HG02885 (cell line): Measurements from ENCODE around the gene ANKS1B.

Source experiments
- ATAC-seq: cut with Tn5 transposase; IDR thresholded peaks from one replicate; pipeline ENCODE4 v1.9.1; 2021; ENCODE audit warnings: mild to moderate bottlenecking; ENCODE audit not compliant: unreplicated experiment, poor library complexity

ANKS1B gene

DNA sequence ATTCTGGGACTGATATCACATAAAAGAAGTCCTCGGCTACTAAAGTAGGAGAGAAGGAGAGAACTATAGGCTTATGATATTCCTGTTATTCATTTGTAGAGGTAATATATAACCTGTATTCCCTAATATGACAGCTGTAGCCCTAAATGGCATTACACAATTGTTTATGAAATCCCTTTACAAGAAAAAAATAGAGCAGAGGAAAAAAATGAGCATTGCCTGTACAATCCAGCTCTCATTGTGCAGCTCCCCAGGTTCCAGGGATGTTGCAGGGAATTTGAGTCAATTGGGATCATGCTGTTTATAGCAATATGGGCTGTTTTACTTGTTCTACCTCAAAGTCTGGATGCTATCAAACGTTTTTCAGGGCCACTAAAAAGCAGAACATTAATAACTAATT, 1166.5 kb downstream of the ANKS1B start:
- no peak for ATAC-seq

DNA sequence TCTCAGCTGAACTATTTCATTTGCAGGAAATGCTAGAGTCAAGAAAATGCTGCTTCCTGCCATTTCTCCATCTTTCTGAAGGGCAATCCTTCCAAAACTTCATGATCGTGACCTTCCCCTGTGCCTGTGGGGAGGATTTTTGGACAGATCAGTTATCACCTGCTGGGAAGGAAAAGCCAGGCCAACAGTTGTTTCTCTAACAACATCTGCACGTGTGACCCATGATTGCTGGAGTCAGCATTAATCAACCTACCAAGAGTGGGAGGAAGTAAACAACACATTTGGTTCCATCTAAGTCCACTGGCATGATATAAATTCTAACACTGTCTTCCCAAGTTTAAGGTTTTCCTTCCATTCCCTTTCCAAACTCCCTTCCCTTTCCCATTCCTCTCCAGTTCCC, 1167.0 kb downstream of the ANKS1B start:
- no peak for ATAC-seq

DNA sequence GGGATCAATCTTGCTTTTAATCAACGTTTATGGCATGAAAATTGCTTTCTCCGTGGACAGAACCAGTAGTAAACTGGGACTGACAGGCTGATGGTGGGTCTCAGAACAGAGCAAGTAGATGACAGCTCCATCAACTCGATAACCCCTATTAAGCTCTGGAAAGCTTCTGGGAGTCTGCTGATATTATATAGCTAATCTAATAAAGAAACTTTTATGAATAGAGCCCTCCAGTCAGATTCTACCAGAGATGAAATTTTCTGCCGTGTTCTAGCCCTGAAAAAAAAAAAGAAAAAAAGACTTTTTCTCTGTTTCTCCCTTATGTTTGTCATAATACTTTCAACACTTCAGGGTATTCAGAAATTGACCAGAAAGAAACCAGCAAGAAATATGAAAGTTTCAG, 1168.0 kb downstream of the ANKS1B start:
- no peak for ATAC-seq

DNA sequence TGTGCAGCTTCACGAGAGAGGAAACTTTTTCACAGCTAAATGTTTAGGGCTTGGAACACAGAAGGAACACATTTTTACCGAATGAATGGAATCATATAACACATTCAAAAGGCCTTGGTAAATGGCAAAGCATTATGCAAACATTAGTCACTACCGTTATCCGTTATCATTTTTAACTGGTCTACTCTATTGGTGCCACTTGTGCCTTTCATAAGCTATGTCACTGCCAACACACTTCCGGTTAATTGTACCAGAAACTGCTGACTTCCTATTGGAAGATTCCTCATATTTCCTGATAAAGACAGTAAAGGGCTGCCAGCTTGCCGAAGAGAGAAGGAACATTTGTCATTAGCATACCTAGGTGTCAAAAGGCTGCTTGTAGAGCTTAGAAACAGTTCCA, 1170.5 kb downstream of the ANKS1B start:
- ATAC-seq, result no peak

DNA sequence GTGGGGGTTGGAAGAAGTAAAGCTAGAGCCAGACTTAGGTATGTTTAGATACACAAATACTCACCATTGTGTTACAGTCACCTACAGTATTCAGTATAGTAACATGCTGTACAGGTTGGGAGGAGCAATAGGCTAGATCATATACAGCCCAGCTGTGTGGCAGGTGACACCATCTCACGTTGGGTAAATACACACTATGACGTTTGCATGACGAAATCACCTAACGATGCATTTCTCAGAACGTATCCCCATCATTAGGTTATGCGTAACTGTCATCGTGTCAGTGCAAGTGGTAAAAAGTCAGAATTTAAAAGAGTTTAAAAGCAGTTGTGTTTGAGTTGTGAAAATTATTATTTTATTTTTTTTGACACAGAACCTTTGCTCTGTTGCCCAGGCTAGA, 1172.5 kb downstream of the ANKS1B start:
- no peak for ATAC-seq

DNA sequence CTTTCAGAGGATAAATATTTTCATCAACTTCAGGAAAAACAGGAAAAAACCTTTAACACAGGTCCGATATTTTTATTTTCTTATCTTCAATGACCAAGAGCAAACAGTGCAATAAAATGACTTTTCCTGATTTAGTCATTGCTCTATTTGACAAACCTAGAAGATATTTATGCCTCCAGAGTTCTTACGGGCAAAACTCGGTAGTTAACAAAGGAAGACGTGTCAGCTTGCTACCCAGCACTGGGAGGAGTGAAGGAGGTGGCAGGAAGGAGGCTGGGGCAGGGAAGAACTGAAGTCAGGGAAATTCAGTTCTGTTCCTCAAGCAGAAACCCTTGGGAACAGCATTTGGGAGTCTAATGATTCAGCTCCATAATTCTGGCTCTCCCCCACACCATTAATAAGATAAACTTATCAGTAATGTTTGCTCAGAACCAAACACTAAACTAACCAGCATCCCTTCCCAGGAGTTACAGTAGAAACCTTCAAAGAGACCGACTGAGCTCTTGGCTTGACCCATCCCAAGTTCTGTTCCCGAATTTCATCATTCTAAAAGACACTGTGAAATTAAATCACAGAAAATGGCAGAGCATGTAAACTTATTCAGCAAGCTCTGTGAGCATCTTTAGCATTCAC, 1176.4 kb downstream of the ANKS1B start:
- no peak for ATAC-seq

DNA sequence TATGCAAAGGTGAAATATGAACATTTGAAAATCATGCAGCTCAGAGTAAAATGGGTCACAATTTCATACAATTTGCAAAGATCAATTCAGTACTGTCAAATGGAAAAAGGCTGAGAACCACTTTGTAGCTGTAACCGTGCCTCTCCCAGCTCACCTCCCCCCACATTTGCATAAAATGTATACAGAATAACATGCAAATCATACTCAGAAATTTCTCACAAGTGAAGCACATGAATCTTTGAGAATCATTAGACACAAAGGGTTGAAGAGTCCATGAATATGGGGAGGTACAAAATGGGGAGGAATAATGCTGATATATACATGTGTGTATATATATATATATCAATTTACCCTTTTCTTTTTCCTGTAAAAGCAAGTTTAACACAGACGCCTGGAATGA, 1177.5 kb downstream of the ANKS1B start:
- no peak for ATAC-seq

DNA sequence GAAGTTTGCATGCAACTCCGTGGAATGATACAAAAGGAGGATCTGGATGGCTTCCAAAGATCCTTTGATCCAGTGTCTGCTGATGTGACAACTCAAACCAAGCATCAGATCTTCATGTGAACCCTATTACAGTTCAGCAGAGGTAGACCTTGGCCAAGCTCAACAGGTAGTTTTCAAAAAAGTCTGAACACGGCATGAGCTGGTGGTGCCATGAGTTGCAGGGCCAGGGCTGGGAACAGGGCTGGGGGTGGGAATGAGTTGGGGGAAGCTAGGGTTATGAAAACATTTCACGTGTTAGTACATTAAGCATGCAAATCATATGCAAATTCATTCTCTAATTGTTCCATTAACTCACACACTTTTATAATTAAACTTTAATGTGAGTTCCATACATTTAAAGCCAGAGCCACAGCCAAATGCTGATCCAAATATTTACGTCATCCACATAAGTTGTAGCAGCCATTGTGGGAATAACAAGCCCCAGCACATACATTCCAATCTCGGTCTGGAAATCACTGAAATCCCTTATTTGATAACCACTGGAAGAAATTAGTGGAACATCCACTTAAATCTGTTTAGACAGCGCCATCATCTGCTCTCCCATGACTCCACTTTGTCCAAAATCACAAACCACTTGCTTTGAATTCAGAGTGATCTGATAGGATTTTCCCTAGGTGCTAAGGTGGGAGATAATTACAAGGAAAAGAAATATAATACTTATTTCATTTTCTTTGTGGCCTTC, 1181.1 kb downstream of the ANKS1B start:
- no peak for ATAC-seq

DNA sequence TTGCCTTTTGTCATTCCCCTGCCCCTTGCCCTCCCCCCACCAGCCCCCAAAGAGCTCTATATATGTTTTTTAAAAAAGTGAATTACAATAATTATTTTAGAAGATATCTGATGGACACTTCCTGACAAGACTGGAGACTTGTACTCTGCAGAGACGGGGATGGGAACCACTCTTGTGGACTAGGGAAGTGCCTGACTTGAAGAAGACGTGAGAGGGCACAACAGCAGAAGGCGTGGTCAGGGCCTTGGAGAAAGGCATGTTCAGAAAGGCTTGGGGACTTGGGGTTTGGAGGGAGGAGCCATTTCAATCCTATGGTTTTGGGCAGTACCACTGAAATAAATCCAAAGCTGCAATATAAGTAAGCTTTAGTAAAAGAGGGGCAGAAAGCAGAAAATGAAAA, 1184.9 kb downstream of the ANKS1B start:
- ATAC-seq, result no peak

DNA sequence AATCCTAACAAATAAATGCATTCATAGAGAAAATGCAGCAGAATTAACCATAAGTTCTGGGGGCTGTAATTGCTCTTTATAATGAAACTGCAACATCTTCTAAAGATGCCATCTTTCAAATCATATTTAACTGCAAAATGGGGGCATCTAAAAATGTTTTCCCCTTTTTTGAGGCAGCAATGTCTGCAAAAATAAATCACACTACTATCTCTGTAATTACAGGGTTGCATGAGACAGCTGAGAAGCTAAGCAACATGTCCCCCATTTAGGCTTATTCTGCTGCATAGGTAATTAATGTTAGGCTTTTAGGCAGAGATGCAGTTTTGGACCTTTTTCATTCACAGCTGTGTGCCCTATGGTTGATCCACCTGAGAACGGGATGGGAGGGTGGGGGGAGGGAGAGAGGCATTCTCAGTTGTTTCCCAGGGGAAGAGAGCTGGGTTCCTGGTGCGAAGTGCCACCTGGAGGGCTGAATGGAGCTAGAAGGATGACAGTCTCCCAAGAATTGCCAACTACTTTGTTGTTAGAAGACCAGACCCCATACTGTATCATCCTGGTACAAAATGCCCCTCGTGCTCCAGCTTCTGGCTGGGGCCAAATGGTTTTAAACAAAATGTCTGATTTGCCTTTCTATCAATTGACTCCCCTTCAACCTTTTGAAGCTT, 1185.5 kb downstream of the ANKS1B start:
- no peak for ATAC-seq

DNA sequence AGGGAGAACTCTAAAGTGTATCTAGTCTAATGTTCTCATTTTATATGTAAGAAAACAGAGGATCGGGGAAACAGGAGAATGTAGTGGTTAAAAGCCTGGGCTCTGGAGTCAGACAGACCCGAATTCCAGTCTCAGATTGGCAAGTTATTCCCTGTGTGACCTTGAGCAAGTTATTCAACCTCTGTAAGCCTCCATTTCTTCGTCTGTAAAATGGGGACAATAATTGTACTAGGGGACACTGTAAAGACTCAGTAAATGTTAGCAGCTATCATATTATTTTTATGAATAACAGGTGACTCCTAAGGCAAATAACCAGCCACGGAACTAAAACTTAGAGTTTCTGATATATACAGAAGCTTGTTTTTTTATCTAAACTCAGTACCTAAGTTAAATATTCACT, 1187.5 kb downstream of the ANKS1B start:
- no peak for ATAC-seq

DNA sequence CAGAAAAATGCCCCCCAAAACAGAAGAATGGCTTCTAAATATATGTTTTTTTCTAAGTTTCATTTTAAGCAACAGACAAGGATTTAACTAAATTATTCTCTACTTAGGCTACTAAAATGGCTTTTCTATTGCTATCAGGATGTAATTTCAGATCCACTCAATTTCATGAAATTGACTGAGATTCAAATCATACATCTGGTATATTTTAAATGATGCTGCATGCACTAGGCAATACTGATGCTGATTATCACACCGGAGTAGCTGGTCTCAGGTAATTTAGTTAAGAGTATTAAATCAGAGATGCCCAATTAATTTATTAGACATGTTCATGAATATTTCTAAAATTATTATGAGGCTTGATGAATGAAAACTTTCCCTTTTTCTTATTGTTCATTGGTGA, 1188.0 kb downstream of the ANKS1B start:
- ATAC-seq, result no peak

DNA sequence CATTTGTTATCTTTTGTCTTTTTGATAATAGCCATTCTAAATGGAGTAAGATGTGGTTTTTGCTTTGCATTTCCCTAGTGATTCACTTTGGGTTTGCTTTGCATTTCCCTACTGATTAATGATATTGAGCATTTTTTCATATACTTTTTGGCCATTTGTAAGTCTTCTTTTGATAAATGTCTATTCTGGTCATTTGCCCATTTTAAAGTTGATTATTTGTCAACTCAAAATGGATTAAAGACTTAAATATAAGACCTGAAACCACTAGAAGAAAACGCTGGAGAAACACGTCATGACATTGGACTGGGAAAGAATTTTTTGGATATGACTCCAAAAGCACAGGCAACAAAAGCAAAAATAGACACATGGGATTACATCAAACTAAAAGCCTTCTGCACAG, 1191.6 kb downstream of the ANKS1B start:
- ATAC-seq, result no peak

DNA sequence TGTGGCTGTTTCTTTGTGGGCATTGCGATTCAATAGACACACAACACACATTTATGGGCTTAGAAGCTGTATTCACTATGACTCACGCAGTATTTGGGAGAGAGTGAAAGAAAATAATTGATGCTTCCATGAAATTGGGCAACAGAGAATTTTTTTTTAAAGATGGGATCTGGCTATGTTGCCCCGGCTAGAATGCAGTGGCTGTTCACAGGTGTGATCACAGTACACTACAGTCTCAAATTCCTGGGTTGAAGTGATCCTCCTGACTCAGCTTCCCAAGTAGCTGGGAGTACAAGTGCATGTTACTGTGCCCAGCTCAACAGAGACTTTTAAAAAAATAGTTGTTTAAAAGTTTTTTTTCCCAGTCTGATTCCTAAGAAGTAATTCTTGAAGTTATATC, 1193.3 kb downstream of the ANKS1B start:
- ATAC-seq, result no peak

DNA sequence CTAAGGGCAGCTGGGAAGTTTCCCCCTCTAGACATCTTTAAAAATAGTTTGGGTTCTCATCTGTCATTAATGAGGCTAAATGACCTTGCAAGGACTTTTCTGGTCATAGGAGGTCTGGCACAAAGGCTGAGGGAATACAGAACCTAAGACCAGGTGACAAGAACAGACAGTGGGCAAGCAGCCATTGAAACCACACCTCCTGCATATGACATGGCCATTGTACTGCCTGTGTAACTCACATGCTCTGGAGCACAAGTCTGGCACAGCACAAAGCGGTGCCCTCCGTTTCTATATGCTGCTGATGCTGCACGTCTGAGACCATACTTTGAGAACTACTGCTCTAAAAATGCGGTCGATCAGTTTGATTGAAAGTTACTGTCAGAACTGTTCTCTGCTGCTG, 1196.3 kb downstream of the ANKS1B start:
- no peak for ATAC-seq

DNA sequence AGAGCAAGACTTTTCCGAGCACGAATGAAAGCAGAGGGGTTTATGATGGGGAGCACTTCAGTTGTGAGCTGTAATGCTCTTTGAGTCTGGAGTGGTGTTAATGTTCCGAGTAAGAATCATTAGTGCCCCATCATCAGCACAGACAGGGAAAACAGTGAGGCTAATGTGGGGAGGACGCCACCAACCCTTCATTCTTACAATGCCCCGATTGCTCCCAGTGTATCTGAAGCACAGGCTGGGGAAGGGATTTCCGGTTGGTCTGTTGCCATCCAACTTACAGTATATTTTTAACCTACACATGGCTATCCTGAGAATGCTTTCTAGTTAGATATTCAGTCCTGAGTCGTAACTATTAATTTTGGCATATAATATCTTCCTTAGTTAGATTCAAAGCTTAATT, 1198.1 kb downstream of the ANKS1B start:
- no peak for ATAC-seq

DNA sequence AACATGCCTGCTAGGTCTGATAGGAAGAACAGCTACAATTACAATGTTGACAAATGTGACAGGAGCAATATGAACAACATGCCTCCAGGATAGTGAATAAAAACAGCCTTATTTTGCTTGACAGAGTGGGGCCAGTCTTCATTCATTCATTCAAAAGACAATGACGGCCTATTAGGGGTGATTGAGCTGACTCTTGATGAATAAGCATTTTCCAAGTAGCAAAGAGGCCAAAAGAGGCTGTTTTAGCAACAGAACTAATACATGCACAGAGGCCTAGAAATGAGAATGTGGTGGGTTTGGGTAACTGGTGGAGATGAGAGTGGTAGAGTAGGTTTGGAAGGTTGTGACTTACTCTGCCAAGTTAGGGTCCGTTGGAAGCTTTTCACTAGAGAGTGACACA, 1201.3 kb downstream of the ANKS1B start:
- no peak for ATAC-seq

DNA sequence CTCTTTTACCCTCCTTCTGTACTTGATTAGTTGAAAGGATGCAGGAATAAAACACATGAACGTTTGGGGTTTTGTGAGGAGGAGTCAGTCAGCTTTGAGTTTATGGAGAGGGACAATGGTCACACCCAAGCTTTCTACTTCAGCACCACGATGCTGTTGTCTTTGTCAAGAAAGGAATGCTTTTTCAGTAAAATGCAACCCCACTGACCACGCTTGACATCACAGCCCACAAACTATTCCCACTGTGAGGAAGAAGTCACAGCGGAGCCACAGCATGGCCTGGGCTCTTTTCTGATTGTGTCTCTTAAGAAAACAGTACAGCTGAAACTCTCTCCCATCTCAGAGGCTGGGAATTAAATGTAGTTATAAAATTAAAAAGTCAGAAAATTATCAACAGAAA, 1204.5 kb downstream of the ANKS1B start:
- ATAC-seq, result no peak

DNA sequence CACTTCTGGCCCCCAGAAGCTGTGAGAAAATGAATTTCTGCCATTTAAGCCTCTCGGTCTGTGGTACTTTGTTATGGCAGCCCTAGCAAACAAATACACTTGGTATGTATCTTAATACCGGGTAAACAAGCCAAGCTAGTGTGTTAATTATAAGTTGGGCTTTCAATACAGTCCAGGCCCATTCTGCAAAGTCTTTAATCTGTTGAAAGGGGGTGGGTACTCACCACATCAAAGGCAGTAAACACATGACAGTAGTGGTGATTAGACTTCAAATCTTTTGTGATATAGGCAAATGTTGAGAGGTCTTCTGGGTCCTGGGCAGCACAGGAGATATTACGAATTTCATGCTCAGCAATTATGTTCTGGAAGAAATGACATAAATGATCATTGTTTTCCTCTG, 1211.9 kb downstream of the ANKS1B start:
- ATAC-seq, result no peak

DNA sequence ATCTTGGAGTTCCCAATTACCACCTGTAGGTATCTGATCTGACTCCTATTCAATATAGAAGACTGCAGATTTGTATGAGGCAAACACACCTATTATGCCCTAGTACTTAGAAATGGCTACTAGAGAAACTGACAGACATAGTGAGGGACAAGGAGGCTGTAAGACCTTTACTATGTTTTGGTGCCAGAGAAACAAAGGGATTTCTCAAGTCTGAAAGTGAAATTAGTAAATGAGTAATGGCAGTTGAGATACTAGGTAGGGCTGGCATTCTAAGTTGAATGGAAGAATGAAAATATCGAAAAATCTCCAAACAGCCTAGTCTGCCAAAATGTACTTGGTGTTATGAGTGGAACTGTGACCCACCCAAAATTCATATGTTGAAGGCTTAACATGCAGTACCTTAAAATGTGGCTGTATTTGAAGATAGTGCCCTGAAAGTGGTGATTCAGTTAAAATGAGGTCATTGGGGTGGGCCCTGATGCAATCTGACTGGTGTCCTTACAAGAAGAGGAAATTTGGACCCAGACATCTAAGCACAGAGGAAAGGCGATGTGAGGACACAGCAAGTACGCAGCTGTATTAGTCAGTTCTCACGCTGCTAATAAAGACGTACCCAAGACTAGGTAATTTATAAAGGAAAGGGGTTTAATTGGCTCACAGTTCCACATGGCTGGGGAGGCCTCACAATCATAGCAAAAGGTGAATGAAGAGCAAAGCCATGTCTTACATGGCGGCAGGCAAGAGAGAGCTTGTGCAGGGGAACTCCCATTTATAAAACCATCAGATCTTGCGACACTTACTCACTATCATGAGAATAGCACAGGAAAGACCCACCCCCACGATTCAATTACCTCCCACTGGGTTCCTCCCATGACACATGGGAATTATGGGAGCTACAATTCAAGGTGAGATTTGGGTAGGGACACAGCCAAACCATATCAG, 1212.7 kb downstream of the ANKS1B start:
- no peak for ATAC-seq

DNA sequence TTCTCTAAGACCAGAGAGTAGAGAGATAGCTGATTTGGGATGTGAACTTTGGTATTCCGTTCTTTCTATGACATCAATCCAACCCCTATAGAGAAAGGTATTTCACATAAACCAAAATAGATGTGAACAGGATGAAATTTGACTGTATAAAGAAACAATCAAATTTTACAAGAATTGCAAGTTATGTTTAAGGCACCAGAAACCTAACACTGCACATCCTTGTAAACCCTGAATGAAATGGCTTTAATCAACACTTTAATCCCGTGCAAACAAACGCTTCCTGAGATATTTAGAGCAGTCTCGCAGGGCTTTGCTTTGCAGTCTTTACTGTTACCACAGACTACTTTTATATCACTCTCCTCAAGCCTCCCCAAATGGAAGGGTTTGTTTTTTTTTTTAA, 1214.5 kb downstream of the ANKS1B start:
- no peak for ATAC-seq
